ENCODE measurements around the gene TPBGL.

- no peak for TF ChIP-seq CTCF (conservative IDR thresholded peaks at IDR 0.05; ENCODE audit: low read depth, low read length)
- TF ChIP-seq EZH2phosphoT487 (IDR thresholded peaks at IDR 0.05; ENCODE audit: borderline replicate concordance, low read length), result no peak
- TF ChIP-seq EZH2 (IDR thresholded peaks at IDR 0.05; ENCODE audit: low read length, unreplicated experiment), result no peak
Measured at GRCh38 chr11:75200051-75200450, 40.5 kb upstream of the TPBGL start.

Measured in PC-3 (cell line).